Measurements from ENCODE around the gene SORBS1.

GRCh38 chr10:95441547-95441923 lies 119.6 kb downstream of the SORBS1 start:
- no peak for TF ChIP-seq CTCF (conservative IDR thresholded peaks at IDR 0.05; ENCODE audit: low read length)
- TF ChIP-seq EZH2phosphoT487 (IDR thresholded peaks at IDR 0.05; ENCODE audit: borderline replicate concordance, low read depth, low read length): no peak
